ENCODE results near the gene HPSE2.

The HPSE2 gene

GRCh38 chr10:98483658-98484057, 752.0 kb downstream of the HPSE2 start:
- no peak for DNase-seq

- no peak for DNase-seq
These were observed 753.6 kb downstream of the HPSE2 start for GRCh38 chr10:98482096-98482495.

- no peak for DNase-seq
These were observed 754.2 kb downstream of the HPSE2 start for GRCh38 chr10:98481404-98481945.

GRCh38 chr10:98478430-98479222, 757.0 kb downstream of the HPSE2 start:
- DNase-seq: no peak

GRCh38 chr10:98477861-98478260, 757.8 kb downstream of the HPSE2 start:
- no peak for DNase-seq

- DNase-seq: no peak
These were observed 761.0 kb downstream of the HPSE2 start for GRCh38 chr10:98474628-98475027.

GRCh38 chr10:98472196-98472595, 763.5 kb downstream of the HPSE2 start:
- no peak for DNase-seq

GRCh38 chr10:98470850-98471249, 764.8 kb downstream of the HPSE2 start:
- no peak for DNase-seq

GRCh38 chr10:98469001-98469931, 766.4 kb downstream of the HPSE2 start:
- no peak for DNase-seq

- peak; percentile 94 for DNase-seq
These were observed 767.9 kb downstream of the HPSE2 start for GRCh38 chr10:98467506-98468318.

GRCh38 chr10:98466861-98467505, 768.7 kb downstream of the HPSE2 start:
- peak; percentile 77 for DNase-seq

GRCh38 chr10:98465866-98466265, 769.8 kb downstream of the HPSE2 start:
- no peak for DNase-seq

- peak; percentile 81 for DNase-seq
These were observed 771.5 kb downstream of the HPSE2 start for GRCh38 chr10:98463976-98464754.

- peak; percentile 94 for DNase-seq
These were observed 772.6 kb downstream of the HPSE2 start for GRCh38 chr10:98463016-98463415.

GRCh38 chr10:98461500-98461842, 774.2 kb downstream of the HPSE2 start:
- no peak for DNase-seq

- peak; percentile 97 for DNase-seq
These were observed 774.7 kb downstream of the HPSE2 start for GRCh38 chr10:98460837-98461499.

GRCh38 chr10:98458809-98459784, 776.6 kb downstream of the HPSE2 start:
- DNase-seq: no peak

GRCh38 chr10:98457721-98458120, 777.9 kb downstream of the HPSE2 start:
- peak; percentile 80 for DNase-seq

GRCh38 chr10:98456686-98457482, 778.8 kb downstream of the HPSE2 start:
- peak; percentile 30 for DNase-seq
